Caco-2 (cell line): Measurements from ENCODE around the gene DRD5. TPM values are rescaled to one million over a fixed set of nuclear protein-coding genes. Genes with fewer than 3 reads are reported as not detected.

Experiments used
- BruUV-seq: library from RNA; stranded (reverse); fragments of 400-500 nt; replicated peaks from 2 replicates; lab custom pipeline; 2021; lab: Mats Ljungman, UMichigan
- CTCF ChIA-PET: fragments of 300-600 bp; sonication (Branson Sonifier 250); formaldehyde crosslinking; loops from one replicate; lab custom pipeline; 2022; ENCODE audit warnings: antibody characterized with exemption; lab: Charles Lee
- POLR2A ChIA-PET: fragments of 300-600 bp; sonication (Branson Sonifier 250); formaldehyde crosslinking; loops from one replicate; lab custom pipeline; 2022; ENCODE audit warnings: antibody characterized with exemption; lab: Charles Lee
- DNase-seq, 2 experiments: peaks; one replicate each; pipeline versions ENCODE4 v3.0.0 to v3.0.0-alpha.2; 2020 to 2022
- H3K27me3 ChIP-seq: replicated peaks from 2 replicates; pipeline ENCODE4 v1.6.0; 2011; ENCODE audit warnings: low read length; ENCODE audit not compliant: control insufficient read depth, insufficient read depth
- H3K36me3 ChIP-seq: 2 replicates; pipeline ENCODE4 v1.5.1; 2011; ENCODE audit warnings: low read length; ENCODE audit not compliant: control insufficient read depth, insufficient read depth
- H3K4me1 ChIP-seq: fragments of 250-450 bp; sonication (Bioruptor Pico); 2 replicates; pipeline ENCODE4 v1.5.1; 2020; ENCODE audit warnings: mild to moderate bottlenecking
- H3K4me3 ChIP-seq: 2 replicates; pipeline ENCODE4 v1.5.1; 2011; ENCODE audit warnings: low read depth, mild to moderate bottlenecking, control low read depth, low read length
- H3K9me3 ChIP-seq: fragments of 250-450 bp; sonication (Bioruptor Pico); 2 replicates; pipeline ENCODE4 v1.5.1; 2020; ENCODE audit warnings: mild to moderate bottlenecking, moderate library complexity
- H3K27ac Mint-ChIP-seq: one replicate; pipeline ENCODE4 v1.8.0; 2022; ENCODE audit warnings: mixed read lengths; ENCODE audit not compliant: unreplicated experiment
- H3K27me3 Mint-ChIP-seq: one replicate; pipeline ENCODE4 v1.8.0; 2022; ENCODE audit warnings: mixed read lengths; ENCODE audit not compliant: insufficient read depth, unreplicated experiment
- H3K36me3 Mint-ChIP-seq: one replicate; pipeline ENCODE4 v1.8.0; 2022; ENCODE audit warnings: mild to moderate bottlenecking, mixed read lengths; ENCODE audit not compliant: insufficient read depth, unreplicated experiment
- H3K4me1 Mint-ChIP-seq: one replicate; pipeline ENCODE4 v1.8.0; 2022; ENCODE audit warnings: low read depth, mixed read lengths; ENCODE audit not compliant: unreplicated experiment
- H3K4me3 Mint-ChIP-seq: one replicate; pipeline ENCODE4 v1.8.0; 2022; ENCODE audit warnings: mild to moderate bottlenecking, moderate library complexity, mixed read lengths; ENCODE audit not compliant: unreplicated experiment
- H3K9me3 Mint-ChIP-seq: one replicate; pipeline ENCODE4 v1.8.0; 2022; ENCODE audit warnings: mixed read lengths; ENCODE audit not compliant: unreplicated experiment
- intact Hi-C: fragments of 100-400 bp; cut with micrococcal nuclease; formaldehyde crosslinking; loops from one replicate; pipeline ENCODE4 v1.10.0; 2022; ENCODE audit not compliant: unreplicated experiment
- total RNA-seq: library from RNA; stranded (reverse); gene quantifications from 2 replicates; pipeline ENCODE4 v1.2.3, GENCODE V29; 2022
- TF ChIP-seq, protein P1 (sequence below), 2 experiments: fragments of 200-600 bp in 1 of 2; IDR thresholded peaks; 1 replicate in 1 of 2; 2 replicates in 1 of 2; pipeline versions ENCODE4 v1.5.1 to v1.8.0; 2011 to 2022; ENCODE audit warnings: antibody characterized with exemption in 1 of 2, control low read depth in 1 of 2, inconsistent platforms in 1 of 2, low read depth in 1 of 2, low read length in 1 of 2, mild to moderate bottlenecking in 1 of 2, moderate library complexity in 1 of 2; ENCODE audit not compliant: insufficient read depth in 1 of 2, severe bottlenecking in 1 of 2, unreplicated experiment in 1 of 2

Gene DRD5
- total RNA-seq, 1 experiment from 2014 or later, result not detected

GRCh38 chr4:9826551-9826950, 45.1 kb downstream of the DRD5 start:
- intact Hi-C loops, result no loop called here
- Histone ChIP-seq H3K4me3 (no peak overlapping the region), H3K27me3 (no peaks in the 10 kb centered on the region), H3K4me1 (no peaks in the 10 kb centered on the region), H3K36me3 (no peaks in the 10 kb centered on the region), H3K9me3 (no peaks in the 10 kb centered on the region)
- no peaks in the 10 kb centered on the region for H3K4me1 Mint-ChIP-seq
- DNase-seq, result no peak
- TF ChIP-seq, protein P1, sequence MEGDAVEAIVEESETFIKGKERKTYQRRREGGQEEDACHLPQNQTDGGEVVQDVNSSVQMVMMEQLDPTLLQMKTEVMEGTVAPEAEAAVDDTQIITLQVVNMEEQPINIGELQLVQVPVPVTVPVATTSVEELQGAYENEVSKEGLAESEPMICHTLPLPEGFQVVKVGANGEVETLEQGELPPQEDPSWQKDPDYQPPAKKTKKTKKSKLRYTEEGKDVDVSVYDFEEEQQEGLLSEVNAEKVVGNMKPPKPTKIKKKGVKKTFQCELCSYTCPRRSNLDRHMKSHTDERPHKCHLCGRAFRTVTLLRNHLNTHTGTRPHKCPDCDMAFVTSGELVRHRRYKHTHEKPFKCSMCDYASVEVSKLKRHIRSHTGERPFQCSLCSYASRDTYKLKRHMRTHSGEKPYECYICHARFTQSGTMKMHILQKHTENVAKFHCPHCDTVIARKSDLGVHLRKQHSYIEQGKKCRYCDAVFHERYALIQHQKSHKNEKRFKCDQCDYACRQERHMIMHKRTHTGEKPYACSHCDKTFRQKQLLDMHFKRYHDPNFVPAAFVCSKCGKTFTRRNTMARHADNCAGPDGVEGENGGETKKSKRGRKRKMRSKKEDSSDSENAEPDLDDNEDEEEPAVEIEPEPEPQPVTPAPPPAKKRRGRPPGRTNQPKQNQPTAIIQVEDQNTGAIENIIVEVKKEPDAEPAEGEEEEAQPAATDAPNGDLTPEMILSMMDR (IDR thresholded peaks at IDR 0.05; ENCODE audit: insufficient read depth in 1 of 2, low read depth in 1 of 2, low read length in 1 of 2, severe bottlenecking in 1 of 2, unreplicated experiment in 1 of 2), result no peak
- no peak overlapping the region for H3K4me3 Mint-ChIP-seq
- H3K36me3 Mint-ChIP-seq, result no peaks in the 10 kb centered on the region
- ChIA-PET CTCF (no interaction called here), POLR2A (no interaction called here)
- H3K9me3 Mint-ChIP-seq, result no peaks in the 10 kb centered on the region
- no TSS peak for BruUV-seq
- no peaks in the 10 kb centered on the region for H3K27me3 Mint-ChIP-seq
- H3K27ac Mint-ChIP-seq, result no peak overlapping the region

DNA sequence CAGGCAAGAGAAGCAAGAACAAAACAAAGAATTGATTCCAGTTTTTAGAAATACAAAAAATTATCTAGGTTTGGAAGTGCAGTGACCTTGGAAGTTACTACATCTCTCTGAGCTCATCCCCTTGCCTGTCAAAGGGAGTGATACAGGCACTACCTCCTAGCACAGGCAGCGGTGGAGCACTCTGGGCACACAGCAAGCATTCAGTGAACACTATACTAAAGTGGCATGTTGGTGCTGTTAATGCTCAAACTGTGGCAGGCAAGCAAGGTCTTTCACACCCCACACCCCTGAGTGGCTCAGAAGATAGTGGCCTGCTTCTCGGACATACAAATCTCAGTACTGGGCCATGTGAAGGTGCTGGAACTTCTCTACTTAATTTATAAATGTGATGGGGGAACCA, 51.2 kb downstream of the DRD5 start:
- Histone ChIP-seq H3K36me3 (no peaks in the 10 kb centered on the region), H3K4me3 (no peak overlapping the region), H3K4me1 (no peaks in the 10 kb centered on the region), H3K27me3 (no peaks in the 10 kb centered on the region), H3K9me3 (no peaks in the 10 kb centered on the region)
- no TSS peak for BruUV-seq
- Mint-ChIP-seq H3K4me1 (no peaks in the 10 kb centered on the region), H3K9me3 (no peaks in the 10 kb centered on the region), H3K27ac (no peak overlapping the region), H3K27me3 (no peaks in the 10 kb centered on the region), H3K4me3 (no peak overlapping the region), H3K36me3 (no peaks in the 10 kb centered on the region)
- DNase-seq, result no peak
- POLR2A ChIA-PET, result no interaction called here
- TF ChIP-seq, protein P1 (IDR thresholded peaks at IDR 0.05; ENCODE audit: insufficient read depth in 1 of 2, low read depth in 1 of 2, low read length in 1 of 2, severe bottlenecking in 1 of 2, unreplicated experiment in 1 of 2), result no peak
- CTCF ChIA-PET, result no interaction called here
- intact Hi-C loops, result no loop called here

DNA sequence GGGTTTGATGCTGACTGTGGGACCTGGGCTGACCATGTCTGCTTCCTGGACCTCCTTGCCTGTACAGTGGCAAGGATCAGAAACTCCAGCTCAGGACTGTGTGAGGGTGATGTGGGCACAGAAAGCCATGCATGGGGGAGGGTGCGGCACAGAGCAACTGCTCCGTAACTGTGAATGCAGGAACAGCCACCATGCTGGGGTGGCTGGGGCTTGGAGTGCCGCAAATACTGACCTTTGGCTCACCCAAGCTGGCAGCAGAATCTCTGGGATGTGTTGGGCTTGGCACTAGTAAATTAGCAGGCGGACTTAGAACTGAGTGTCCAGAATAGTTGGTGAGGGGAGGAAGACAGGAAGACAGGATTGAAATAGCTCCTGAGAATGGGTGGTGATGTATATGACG, 52.0 kb downstream of the DRD5 start:
- CTCF ChIA-PET, result no interaction called here
- no peaks in the 10 kb centered on the region for H3K9me3 ChIP-seq
- no TSS peak for BruUV-seq
- H3K27me3 Mint-ChIP-seq, result no peaks in the 10 kb centered on the region
- H3K36me3 ChIP-seq, result no peaks in the 10 kb centered on the region
- H3K4me1 ChIP-seq, result no peaks in the 10 kb centered on the region
- POLR2A ChIA-PET, result no interaction called here
- H3K36me3 Mint-ChIP-seq, result no peaks in the 10 kb centered on the region
- no peaks in the 10 kb centered on the region for H3K9me3 Mint-ChIP-seq
- intact Hi-C loops, result no loop called here
- H3K4me3 Mint-ChIP-seq, result no peak overlapping the region
- no peaks in the 10 kb centered on the region for H3K4me1 Mint-ChIP-seq
- H3K27me3 ChIP-seq, result no peaks in the 10 kb centered on the region
- no peak overlapping the region for H3K4me3 ChIP-seq
- H3K27ac Mint-ChIP-seq, result no peak overlapping the region
- DNase-seq, result no peak
- TF ChIP-seq, protein P1 (IDR thresholded peaks at IDR 0.05; ENCODE audit: insufficient read depth in 1 of 2, low read depth in 1 of 2, low read length in 1 of 2, severe bottlenecking in 1 of 2, unreplicated experiment in 1 of 2), result no peak

Other genes with a start within 250 kb of the DRD5 start
- gene SLC2A9, start 239.9 kb downstream of the DRD5 start, total RNA-seq, result 17.5 and 21.0 TPM in 2 replicates